ENCODE measurements around the gene GNG7.

DNA sequence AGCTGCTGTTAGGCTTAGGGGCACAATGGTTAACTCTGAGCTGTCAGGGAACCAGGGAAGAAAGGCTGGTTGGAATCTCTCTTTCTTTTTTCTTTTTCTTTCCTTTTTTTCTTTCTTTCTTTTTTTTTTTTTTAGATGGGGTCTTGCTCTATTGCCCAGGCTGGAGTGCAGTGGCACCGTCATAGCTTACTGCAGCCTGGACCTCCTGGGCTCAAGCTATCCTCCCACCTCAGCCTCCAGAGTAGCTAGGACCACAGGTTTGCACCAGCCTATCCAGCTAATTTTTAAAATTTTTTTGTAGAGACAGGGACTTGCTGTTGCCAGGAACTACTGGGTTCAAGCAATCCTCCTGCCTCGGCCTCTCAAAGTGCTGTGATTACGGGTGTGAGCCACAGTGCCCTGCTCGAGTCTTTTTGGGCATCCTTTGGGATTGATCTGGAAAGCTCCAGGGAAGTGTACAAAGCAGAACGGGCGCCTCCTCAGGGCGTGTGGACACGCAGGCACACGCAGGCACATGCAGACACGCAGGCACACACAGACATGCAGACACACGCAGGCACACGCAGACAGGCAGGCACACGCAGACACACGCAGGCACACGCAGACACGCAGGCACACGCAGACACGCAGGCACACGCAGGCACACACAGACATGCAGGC is 127.4 kb downstream of the GNG7 start:
- TF ChIP-seq, protein P1, sequence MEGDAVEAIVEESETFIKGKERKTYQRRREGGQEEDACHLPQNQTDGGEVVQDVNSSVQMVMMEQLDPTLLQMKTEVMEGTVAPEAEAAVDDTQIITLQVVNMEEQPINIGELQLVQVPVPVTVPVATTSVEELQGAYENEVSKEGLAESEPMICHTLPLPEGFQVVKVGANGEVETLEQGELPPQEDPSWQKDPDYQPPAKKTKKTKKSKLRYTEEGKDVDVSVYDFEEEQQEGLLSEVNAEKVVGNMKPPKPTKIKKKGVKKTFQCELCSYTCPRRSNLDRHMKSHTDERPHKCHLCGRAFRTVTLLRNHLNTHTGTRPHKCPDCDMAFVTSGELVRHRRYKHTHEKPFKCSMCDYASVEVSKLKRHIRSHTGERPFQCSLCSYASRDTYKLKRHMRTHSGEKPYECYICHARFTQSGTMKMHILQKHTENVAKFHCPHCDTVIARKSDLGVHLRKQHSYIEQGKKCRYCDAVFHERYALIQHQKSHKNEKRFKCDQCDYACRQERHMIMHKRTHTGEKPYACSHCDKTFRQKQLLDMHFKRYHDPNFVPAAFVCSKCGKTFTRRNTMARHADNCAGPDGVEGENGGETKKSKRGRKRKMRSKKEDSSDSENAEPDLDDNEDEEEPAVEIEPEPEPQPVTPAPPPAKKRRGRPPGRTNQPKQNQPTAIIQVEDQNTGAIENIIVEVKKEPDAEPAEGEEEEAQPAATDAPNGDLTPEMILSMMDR (IDR thresholded peaks at IDR 0.05; ENCODE audit: borderline replicate concordance, extremely low read depth, low read length, poor library complexity, severe bottlenecking), result no peak
- TF ChIP-seq EZH2 (IDR thresholded peaks at IDR 0.05; ENCODE audit: borderline replicate concordance, low read depth, low read length, severe bottlenecking), result no peak
